B cell (primary cell): ENCODE results near the gene MAP4K1. TPM values are rescaled to one million over a fixed set of nuclear protein-coding genes. Genes with fewer than 3 reads are reported as not detected.
A peak's percentile ranks its signal among the peaks of the same experiment; 100 is the strongest.

Source experiments
- ATAC-seq: fragments of 200-7000 bp; cut with Tn5 transposase; one replicate; pipeline ENCODE4 v1.10.0; 2021; ENCODE audit warnings: low read depth, mild to moderate bottlenecking, moderate number of reproducible peaks, moderate library complexity
- CTCF ChIA-PET: fragments of 350-600 bp; sonication (Branson Sonifier 250); formaldehyde crosslinking; loops from one replicate; lab custom pipeline; 2021; ENCODE audit warnings: antibody characterized with exemption, inconsistent platforms; lab: Charles Lee
- POLR2A ChIA-PET: fragments of 350-600 bp; sonication (Branson Sonifier 250); formaldehyde crosslinking; loops from one replicate; lab custom pipeline; 2021; ENCODE audit warnings: antibody characterized with exemption; lab: Charles Lee
- DNase-seq: peaks from one replicate; pipeline ENCODE4 v3.0.0; 2013
- H2AFZ ChIP-seq: 2 replicates; pipeline ENCODE4 v1.6.1; 2012; ENCODE audit warnings: mild to moderate bottlenecking, low read depth, low read length; ENCODE audit not compliant: insufficient read depth, poor library complexity, severe bottlenecking
- H3K27ac ChIP-seq, 2 donors: 1 replicate in 1 of 2; 2 replicates in 1 of 2; pipeline ENCODE4 v1.5.1; 2012 to 2013; ENCODE audit warnings: low read length in 2 of 2, mild to moderate bottlenecking in 2 of 2, moderate library complexity in 1 of 2
- H3K27me3 ChIP-seq, 4 experiments: fragments of 200-600 bp in 1 of 4; sonication (generic) in 1 of 4; replicated peaks in 1 of 4; 1 replicate in 2 of 4; 2 replicates in 2 of 4; pipeline versions ENCODE4 v1.6.1 to v1.7.0; 2013 to 2016; ENCODE audit warnings: low read length in 3 of 4, mild to moderate bottlenecking in 2 of 4, mixed read lengths in 1 of 4, moderate library complexity in 1 of 4; ENCODE audit not compliant: insufficient read depth in 4 of 4, control insufficient read depth in 3 of 4; ENCODE audit errors: control extremely low read depth in 1 of 4
- H3K36me3 ChIP-seq, 2 experiments: replicated peaks in 1 of 2; 1 replicate in 1 of 2; 2 replicates in 1 of 2; pipeline versions ENCODE4 v1.6.1 to v1.7.1; 2013; ENCODE audit warnings: low read length in 1 of 2; ENCODE audit not compliant: insufficient read depth in 2 of 2, control insufficient read depth in 1 of 2; ENCODE audit errors: control extremely low read depth in 1 of 2, extremely low read depth in 1 of 2
- H3K4me1 ChIP-seq, 2 donors: fragments of 200-600 bp in 1 of 2; sonication (generic) in 1 of 2; 1 replicate in 1 of 2; 2 replicates in 1 of 2; pipeline versions ENCODE4 v1.5.1 to v1.6.1; 2013 to 2017; ENCODE audit warnings: low read length in 2 of 2; ENCODE audit not compliant: control insufficient read depth in 2 of 2, insufficient read depth in 2 of 2
- H3K4me2 ChIP-seq: replicated peaks from 2 replicates; pipeline ENCODE3; 2012; ENCODE audit warnings: mild to moderate bottlenecking, low read depth, low read length; ENCODE audit not compliant: poor library complexity, severe bottlenecking
- H3K4me3 ChIP-seq, 5 experiments: fragments of 200-600 bp in 1 of 5; sonication (generic) in 1 of 5; 1 replicate in 3 of 5; 2 replicates in 2 of 5; pipeline versions ENCODE4 v1.5.1 to v1.7.0; 2011 to 2016; ENCODE audit warnings: low read length in 4 of 5, mild to moderate bottlenecking in 4 of 5, low read depth in 2 of 5, control low read depth in 1 of 5, moderate library complexity in 1 of 5; ENCODE audit not compliant: insufficient read depth in 1 of 5; ENCODE audit errors: control extremely low read depth in 1 of 5, extremely low read depth in 1 of 5
- H3K79me2 ChIP-seq: fragments of 200-600 bp; sonication (generic); one replicate; pipeline ENCODE4 v1.6.0; 2016; ENCODE audit warnings: low read length; ENCODE audit not compliant: control insufficient read depth, insufficient read depth
- H3K9ac ChIP-seq: fragments of 200-600 bp; sonication (generic); 2 replicates; pipeline ENCODE4 v1.6.1; 2017; ENCODE audit warnings: mild to moderate bottlenecking, low read length, moderate library complexity
- H3K9me3 ChIP-seq, 3 donors: one replicate each; pipeline versions ENCODE4 v1.6.1 to v1.7.1; 2013; ENCODE audit warnings: low read length in 2 of 3; ENCODE audit not compliant: control insufficient read depth in 2 of 3, insufficient read depth in 1 of 3; ENCODE audit errors: control extremely low read depth in 1 of 3
- H4K20me1 ChIP-seq: 2 replicates; pipeline ENCODE4 v1.6.0; 2012; ENCODE audit warnings: mild to moderate bottlenecking, low read length; ENCODE audit not compliant: insufficient read depth, control insufficient read depth, poor library complexity, severe bottlenecking
- H3K27ac Mint-ChIP-seq: one replicate; pipeline ENCODE4 v1.8.0; 2021; ENCODE audit warnings: mixed read lengths
- H3K27me3 Mint-ChIP-seq: one replicate; pipeline ENCODE4 v1.8.0; 2021; ENCODE audit warnings: mixed read lengths
- H3K4me1 Mint-ChIP-seq: one replicate; pipeline ENCODE4 v1.8.0; 2021; ENCODE audit warnings: mixed read lengths
- H3K4me3 Mint-ChIP-seq: one replicate; pipeline ENCODE4 v1.8.0; 2021; ENCODE audit warnings: mixed read lengths
- H3K9me3 Mint-ChIP-seq: one replicate; pipeline ENCODE4 v1.8.0; 2022; ENCODE audit warnings: mixed read lengths; ENCODE audit not compliant: insufficient read depth
- EZH2 ChIP-seq: IDR thresholded peaks from 2 replicates; pipeline ENCODE4 v1.6.1; 2012; ENCODE audit warnings: borderline replicate concordance, low read depth, mild to moderate bottlenecking, moderate library complexity, low read length; ENCODE audit not compliant: insufficient read depth, poor library complexity, severe bottlenecking
- WGBS: methylation state at CpG from one replicate; pipeline ENCODE4 v1.1.5; 2013; ENCODE audit warnings: missing lambda C conversion rate; ENCODE audit not compliant: insufficient coverage; 5-methylcytosine and 5-hydroxymethylcytosine counted together
- intact Hi-C: fragments of 100-400 bp; cut with micrococcal nuclease; formaldehyde crosslinking; loops from one replicate; pipeline ENCODE4 v1.10.0; 2022
- polyA plus RNA-seq: library from polyadenylated mRNA; depleted of rRNA; stranded (reverse); fragments of >200 nt; gene quantifications from 2 replicates; pipeline ENCODE4 v1.2.3, GENCODE V29; 2012
- total RNA-seq, 2 donors: library from RNA; stranded (reverse); fragments of 120-200 nt in 1 of 2; gene quantifications; 1 replicate in 1 of 2; 2 replicates in 1 of 2; pipeline versions ENCODE4 v1.2.3 to v1.2.4, GENCODE V29; 2013 to 2022
- TF ChIP-seq, protein P1 (sequence below): fragments of 200-600 bp; IDR thresholded peaks from one replicate; pipeline ENCODE4 v1.8.0; 2022; ENCODE audit warnings: antibody characterized with exemption, mild to moderate bottlenecking

Gene MAP4K1
- total and polyA plus RNA-seq, 2 donors (not counting 1 experiment from before 2014, with no cell fraction given), result 291 to 415 TPM

DNA sequence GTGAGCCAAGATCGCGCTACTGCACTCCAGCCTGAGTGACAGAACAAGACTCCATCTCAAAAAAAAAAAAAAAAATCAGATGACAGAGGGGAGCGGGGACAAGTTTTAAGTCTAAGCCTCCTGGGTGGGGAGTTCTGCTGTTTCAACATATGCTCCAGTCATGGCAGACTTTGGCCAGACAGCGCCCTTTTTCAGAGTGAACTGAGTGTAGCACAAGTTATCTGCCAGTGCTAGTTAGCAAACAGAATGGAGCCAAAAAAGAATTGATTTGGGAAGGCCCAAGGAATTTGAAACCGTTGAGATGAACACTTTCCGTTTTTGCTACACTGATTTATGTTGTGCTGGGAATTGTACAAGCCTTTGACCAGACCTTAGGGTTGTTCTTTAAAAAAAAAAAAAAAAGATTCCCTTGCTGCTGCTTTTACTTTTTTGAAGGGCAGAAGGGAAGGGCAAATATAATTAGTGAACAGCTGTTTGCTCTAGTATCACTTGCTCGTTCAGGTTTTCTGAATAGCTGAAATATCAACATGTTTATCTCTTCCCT lies 35.3 kb upstream of the MAP4K1 start:
- Mint-ChIP-seq H3K27me3 (no peaks in the 10 kb centered on the region), H3K9me3 (no peaks in the 10 kb centered on the region), H3K4me3 (no peak overlapping the region), H3K27ac (no peak overlapping the region), H3K4me1 (peaks cover 72% of the 10 kb centered on the region)
- Histone ChIP-seq H4K20me1 (peaks cover 63% of the 10 kb centered on the region), H2AFZ (no peak overlapping the region), H3K4me2 (no peak overlapping the region), H3K4me3 (no peak overlapping the region), H3K9ac (no peak overlapping the region), H3K79me2 (peaks cover 95% of the 10 kb centered on the region), H3K27ac (no peak overlapping the region), H3K4me1 (peaks cover 27 to 38% of the 10 kb centered on the region in 2 donors), H3K36me3 (peaks cover 0 to 17% of the 10 kb centered on the region in 2 experiments), H3K9me3 (no peaks in the 10 kb centered on the region), H3K27me3 (no peaks in the 10 kb centered on the region)
- DNase-seq (no peak), ATAC-seq (no peak)
- ChIA-PET POLR2A (no interaction called here), CTCF (no interaction called here)
- TF ChIP-seq, protein P1, sequence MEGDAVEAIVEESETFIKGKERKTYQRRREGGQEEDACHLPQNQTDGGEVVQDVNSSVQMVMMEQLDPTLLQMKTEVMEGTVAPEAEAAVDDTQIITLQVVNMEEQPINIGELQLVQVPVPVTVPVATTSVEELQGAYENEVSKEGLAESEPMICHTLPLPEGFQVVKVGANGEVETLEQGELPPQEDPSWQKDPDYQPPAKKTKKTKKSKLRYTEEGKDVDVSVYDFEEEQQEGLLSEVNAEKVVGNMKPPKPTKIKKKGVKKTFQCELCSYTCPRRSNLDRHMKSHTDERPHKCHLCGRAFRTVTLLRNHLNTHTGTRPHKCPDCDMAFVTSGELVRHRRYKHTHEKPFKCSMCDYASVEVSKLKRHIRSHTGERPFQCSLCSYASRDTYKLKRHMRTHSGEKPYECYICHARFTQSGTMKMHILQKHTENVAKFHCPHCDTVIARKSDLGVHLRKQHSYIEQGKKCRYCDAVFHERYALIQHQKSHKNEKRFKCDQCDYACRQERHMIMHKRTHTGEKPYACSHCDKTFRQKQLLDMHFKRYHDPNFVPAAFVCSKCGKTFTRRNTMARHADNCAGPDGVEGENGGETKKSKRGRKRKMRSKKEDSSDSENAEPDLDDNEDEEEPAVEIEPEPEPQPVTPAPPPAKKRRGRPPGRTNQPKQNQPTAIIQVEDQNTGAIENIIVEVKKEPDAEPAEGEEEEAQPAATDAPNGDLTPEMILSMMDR, result no peak
- no peak for TF ChIP-seq EZH2
- intact Hi-C loops, result loop anchor here (5.0 kb wide), 1 partner anchor 34 kb away; no protein-coding TSS in a partner anchor
- 89% methylated on average over 3 of the region's 7 CpGs for WGBS

GRCh38 chr19:38650911-38651584 lies 33.3 kb upstream of the MAP4K1 start:
- no peak overlapping the region for H3K9ac ChIP-seq
- WGBS, result 93% methylated on average over 9 of the region's 12 CpGs
- Mint-ChIP-seq H3K27ac (no peak overlapping the region), H3K9me3 (no peaks in the 10 kb centered on the region), H3K27me3 (no peaks in the 10 kb centered on the region), H3K4me1 (peaks cover 60% of the 10 kb centered on the region), H3K4me3 (peak overlapping the region; percentile 26)
- H3K79me2 ChIP-seq, result peaks cover 81% of the 10 kb centered on the region
- H3K36me3 ChIP-seq, result peaks cover 0 to 9% of the 10 kb centered on the region in 2 experiments
- CTCF ChIA-PET, result interaction anchor here (2.2 kb wide), 1 partner anchor 16 kb away, joined by 6 read pairs; no protein-coding TSS in a partner anchor
- H3K4me3 ChIP-seq, result no peak overlapping the region
- no peaks in the 10 kb centered on the region for H3K9me3 ChIP-seq
- no peak overlapping the region for H2AFZ ChIP-seq
- intact Hi-C loops, result loop anchor here (5.0 kb wide), 1 partner anchor 36 kb away; no protein-coding TSS in a partner anchor
- no peak overlapping the region for H3K27ac ChIP-seq
- H3K4me2 ChIP-seq, result no peak overlapping the region
- DNase-seq (no peak), ATAC-seq (no peak)
- H4K20me1 ChIP-seq, result peaks cover 50% of the 10 kb centered on the region
- peaks cover 27 to 37% of the 10 kb centered on the region in 2 donors for H3K4me1 ChIP-seq
- TF ChIP-seq EZH2, result no peak
- TF ChIP-seq, protein P1, result no peak
- H3K27me3 ChIP-seq, result no peaks in the 10 kb centered on the region
- POLR2A ChIA-PET, result no interaction called here
